ENCODE results near the gene SLC9A7.

- TF ChIP-seq CTCF (conservative IDR thresholded peaks at IDR 0.05; ENCODE audit: low read depth, low read length) (no peak), EZH2 (IDR thresholded peaks at IDR 0.05; ENCODE audit: low read length, unreplicated experiment) (no peak), EZH2phosphoT487 (IDR thresholded peaks at IDR 0.05; ENCODE audit: borderline replicate concordance, low read length) (no peak)
These were observed 171.8 kb downstream of the SLC9A7 start for GRCh38 chrX:46587158-46587557.

All from PC-3 (cell line).